Activated gamma-delta T cell (primary cell): Measurements from ENCODE around the gene FAM3C.

Experiments used
- DNase-seq: peaks from one replicate; lab custom pipeline; 2025; lab: John Stamatoyannopoulos, UW

Gene FAM3C

DNA sequence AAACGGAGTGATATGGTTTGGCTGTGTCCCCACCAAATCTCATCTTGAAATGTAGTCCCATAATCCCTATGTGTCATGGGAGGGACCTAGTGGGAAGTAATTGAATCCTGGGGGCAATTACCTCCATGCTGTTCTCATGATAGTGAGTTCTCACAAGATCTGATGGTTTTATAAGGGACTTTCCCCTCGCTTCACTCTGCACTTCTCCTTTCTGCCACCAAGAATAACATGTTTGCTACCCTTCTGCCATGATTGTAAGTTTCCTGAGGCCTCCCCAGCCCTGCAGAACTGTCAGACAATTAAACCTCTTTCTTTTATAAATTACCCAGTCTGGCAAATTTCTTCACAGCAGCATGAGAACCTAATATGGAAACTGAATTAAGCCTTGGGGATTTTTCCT, 19.1 kb downstream of the FAM3C start:
- no peak for DNase-seq

DNA sequence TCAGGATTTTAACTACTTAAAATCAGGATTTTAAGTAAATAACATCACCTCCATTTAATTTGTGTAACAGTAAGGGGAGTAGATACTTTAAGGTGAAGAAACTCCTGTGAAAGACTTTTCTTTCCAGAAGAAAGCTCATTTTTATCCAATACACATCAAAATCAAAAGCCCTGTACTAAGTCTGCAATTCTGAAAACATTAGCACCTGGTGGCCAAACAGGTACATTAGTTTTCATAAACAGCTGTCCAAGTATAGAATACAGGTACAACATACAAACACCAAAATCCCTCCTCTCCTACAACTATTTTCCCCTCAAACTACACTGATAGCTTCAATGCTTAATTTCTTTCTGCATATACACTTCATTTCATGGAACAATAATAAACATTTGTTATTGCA, 22.9 kb downstream of the FAM3C start:
- no peak for DNase-seq

DNA sequence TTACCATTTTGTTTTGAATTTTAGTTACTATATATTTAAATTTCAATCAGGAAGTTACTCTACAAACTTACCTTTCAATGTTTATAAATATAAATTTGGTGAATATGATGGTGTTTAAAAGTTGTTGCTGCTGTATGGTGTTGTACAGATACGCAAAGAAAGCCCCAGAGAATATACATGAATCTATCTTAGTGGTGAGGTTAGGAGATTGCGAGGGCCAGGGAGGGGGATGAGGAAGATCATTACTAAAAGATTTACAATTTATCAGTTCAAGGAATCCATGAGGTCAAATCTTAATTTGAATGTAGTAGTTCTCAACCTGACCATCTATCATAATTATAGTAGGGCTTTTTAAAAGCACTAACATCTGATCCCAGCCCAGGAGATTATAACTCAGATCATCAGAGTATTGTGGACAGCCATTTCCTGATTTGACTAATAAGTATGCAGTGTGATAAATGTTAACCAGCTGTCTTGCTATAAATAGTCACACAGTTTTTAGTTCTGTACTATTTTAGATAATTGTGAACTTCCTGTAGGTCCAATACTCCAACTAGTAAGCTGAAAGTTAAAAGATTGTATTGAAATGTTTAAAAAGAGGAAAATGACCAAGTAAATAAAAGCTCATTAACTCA, 23.6 kb downstream of the FAM3C start:
- DNase-seq = no peak

DNA sequence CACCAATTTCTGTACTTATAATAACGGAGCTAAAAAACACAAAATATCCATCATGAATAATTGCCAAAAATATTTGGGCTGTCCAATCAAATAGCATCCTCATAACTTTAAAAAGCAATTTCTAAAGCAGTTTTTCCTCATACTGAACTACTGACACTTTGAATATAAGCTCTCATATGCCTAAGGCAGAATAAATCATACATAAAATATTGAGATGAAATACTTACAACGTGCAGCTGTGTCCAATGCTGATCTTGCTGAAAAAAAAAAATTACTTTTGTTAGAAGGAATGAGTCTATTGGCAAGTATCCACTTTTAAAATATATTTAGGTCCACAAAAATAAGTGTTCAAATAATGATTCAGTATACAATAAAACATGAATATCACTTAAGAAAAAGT, 24.2 kb downstream of the FAM3C start:
- DNase-seq = no peak

DNA sequence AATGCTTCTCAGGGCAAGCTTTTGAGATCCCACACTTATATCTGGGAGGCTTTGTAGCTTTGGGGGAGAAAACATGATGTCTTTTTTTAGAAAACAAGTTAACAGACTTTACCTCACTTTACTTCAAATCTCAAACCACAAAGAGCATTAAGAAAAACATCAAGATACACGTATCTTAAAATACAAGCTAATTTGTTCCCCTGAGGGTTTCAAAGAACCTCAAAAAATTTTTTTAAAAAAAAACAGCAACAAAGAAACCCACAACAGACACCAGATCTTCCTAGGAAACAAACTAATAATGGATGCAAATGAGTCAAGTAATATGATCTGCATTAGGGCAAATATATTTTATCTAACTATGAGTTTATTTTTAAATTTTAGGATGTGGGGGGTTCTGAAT, 24.7 kb downstream of the FAM3C start:
- DNase-seq = no peak

DNA sequence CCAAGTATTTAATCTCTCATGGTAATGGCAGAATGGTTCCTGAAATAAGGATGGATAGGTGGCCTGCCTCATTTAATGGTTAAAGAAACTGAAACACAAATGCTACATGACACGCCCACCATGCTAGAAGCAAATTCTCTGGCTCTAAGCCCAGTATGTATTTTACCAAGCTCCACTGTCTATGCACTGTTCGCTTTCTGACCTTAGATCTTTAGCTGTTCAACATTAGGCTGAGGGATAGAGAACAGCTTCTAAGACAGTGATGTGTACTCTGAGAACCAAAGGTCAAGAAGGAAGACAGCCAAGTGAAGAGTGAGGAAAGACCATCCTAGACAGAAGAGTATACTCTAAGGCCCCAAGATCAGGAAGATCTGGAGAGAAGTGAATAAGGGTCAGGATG, 26.6 kb downstream of the FAM3C start:
- no peak for DNase-seq

DNA sequence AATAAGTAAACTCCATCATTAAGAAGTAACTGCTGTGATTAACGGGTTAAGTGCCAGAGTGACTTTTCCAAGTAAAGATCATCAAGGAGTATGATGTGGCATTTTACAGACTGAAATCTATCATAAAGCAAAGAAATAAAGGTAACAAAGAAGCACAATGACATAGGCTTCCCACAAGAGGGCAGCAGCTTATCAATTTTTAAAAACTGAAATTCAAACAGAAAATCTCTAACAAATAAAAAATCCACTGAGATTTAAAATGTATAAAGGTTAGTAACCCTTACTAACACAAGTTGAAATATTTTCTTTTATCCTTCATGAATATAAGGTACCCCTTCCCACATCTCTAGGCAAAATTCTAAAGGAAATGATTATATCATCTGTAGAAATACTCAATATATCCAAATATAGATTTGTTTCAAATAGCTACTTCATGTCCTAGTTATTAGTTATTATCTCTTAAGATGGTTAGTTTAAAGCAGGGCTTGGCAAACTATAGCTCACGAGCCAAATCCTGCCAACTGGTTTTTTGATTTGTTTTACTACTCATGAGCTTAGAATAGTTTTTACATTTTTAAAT, 29.2 kb downstream of the FAM3C start:
- DNase-seq = no peak

DNA sequence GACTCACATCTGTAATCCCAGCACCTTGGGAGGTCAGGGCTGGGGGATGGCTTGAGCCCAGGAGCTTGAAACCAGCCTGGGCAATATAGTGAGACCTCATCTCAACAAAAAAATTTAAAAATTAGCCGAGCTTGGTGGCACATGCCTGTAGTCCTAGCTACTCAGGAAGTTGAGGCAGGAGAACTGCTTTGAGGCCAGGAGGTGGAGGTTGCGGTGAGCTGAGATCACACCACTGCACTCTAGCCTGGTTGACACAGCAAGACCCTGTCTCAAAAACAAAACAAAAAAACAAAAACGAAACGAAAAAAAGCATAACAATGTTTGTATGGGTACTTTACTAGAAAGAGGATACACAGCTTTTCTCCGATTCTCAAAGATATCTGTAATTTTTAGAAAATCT, 35.5 kb downstream of the FAM3C start:
- DNase-seq = no peak

DNA sequence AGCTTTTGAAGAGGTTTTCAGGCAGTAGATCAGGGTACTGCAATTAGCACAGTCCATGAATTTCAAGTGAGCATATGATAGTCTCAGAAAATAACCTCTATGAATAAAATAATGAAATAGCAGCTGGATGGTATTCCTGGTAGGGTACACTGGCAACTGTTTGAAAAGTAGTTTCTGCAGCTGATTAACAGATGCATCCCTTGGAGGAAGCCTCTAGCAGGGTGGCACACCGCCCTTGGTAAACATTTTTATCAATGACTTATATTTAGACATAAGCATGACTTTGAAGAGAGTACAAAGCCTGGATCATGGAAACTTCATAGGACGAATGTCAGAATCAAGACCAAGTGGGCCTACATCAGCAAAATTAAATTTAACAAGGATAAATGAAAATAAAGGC, 40.5 kb downstream of the FAM3C start:
- DNase-seq = no peak

DNA sequence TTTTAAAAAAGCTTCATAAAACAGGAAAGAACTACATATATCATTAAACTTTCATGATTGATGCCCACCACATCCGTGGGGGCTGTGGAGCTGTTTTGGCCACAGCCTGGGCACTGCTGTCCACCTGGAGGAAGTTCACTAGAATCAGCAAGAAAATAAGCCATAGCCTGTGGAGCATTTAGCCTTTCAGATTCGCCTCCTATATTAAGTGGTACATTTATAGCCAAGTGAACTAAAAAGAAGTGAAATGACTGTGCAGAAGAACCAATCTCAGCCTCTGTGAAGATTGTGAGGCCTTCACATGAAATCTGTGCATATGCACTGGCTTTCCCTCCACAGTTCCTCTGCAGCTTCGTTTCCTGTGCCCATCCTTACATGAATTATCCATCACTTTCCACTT, 43.8 kb downstream of the FAM3C start:
- no peak for DNase-seq

DNA sequence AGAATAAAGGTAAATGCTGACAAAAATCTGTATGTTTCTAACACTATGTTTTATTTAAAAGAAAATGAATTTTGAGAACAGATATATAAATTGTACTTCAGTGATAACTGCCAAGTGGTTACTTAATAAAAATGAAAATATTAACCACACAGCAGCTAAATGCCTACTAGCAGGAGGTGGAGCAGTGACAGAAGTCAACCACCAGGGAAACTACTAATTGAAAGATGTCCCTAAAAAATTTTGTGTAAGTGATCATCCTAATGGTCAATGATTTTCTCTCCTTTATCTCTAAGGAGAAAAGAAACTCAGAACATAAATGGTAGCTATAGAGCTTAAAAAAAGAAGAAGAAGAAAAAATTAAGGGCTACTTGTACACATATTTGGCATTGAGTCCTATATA, 44.4 kb downstream of the FAM3C start:
- no peak for DNase-seq

DNA sequence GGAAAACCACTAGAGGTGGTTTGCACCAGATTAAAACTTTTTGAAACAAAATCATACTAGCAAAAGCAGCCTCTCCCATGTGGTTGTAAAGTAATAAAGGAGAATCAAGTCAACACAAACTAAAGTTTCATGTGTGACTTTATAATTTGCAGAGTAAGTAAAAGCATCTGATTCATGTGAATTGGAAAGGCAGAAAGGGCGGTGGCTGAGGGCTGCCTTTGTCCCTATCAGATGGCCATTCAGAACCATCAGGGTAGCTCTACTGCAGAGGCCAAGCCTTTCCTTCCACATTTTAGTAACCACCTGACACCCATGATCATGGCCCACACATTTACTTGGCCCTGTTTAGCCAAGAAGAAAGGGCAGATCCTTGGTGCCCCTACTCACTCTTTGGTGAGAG, 51.6 kb downstream of the FAM3C start:
- DNase-seq = no peak

DNA sequence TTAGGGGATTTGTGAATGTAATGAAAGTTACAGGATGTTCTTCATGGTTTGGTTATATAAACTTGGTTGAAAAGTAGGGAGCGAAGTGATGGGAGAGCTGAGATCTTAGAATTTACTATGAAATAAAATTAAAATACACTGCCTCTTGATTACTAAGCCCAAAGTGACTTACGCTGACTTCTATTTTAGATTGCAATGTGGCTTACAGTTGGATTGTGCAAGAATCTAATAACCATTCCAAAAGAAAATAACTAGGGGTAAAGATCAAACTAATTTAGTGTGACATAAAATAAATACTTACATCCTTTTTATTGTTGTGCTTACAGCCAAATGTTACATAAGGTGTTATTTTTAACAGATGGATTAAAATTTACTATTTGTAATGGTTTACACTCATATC, 52.0 kb downstream of the FAM3C start:
- no peak for DNase-seq

DNA sequence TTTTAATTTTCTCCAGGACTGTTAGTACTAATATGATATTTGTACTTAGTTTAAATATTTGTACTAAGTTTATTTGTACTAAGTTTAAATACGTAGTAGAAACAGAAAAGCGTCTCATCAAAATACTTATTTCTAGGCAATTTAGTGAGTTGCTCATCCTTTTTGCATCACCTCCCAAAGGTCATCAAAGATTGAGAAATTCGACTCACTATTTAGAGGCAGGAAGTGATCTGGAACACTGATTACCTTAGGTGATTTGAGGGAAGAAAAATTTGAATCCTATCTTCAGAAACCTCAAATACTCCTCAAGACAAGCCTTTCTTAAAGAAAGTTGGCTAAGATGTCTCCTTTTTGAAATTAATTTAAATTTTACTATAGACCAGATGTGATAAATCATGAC, 52.8 kb downstream of the FAM3C start:
- DNase-seq = no peak

DNA sequence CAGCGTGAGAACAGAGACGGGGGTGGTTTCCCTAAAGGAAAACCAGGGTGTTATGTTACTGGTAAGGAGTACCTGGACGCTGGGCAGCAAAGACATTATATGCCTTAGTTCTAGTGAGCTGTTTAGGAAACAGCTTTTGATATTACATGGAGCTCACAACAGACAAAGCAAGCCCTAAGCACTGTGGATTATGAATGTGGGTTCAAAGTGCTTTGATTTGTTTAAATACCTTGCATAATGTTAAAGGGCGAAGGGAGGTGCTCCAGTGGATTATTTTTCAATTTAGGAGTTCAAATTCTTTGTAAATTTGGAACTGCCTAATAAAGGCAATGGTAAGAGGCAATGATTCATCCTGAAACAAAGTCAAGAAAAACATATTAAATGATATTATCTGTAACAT, 53.5 kb downstream of the FAM3C start:
- DNase-seq = no peak

DNA sequence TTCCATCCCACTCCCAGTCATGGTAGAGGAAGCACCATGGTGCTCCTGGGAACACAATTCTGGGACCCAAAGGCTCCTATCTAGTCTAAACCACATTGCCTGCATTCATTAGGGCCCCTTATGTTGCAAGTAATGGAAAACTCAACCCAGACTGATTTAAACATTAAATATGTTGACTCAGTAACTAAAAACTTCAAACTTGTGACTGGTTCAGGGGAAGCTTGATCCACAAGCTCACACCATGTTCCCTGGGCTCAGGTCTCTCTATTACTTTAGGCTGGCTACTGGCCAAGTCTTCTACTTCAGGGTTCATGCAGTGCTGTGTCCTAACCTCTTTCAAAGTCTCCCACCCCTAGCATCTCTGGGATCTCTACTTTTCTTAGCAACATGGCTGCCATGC, 54.2 kb downstream of the FAM3C start:
- no peak for DNase-seq

DNA sequence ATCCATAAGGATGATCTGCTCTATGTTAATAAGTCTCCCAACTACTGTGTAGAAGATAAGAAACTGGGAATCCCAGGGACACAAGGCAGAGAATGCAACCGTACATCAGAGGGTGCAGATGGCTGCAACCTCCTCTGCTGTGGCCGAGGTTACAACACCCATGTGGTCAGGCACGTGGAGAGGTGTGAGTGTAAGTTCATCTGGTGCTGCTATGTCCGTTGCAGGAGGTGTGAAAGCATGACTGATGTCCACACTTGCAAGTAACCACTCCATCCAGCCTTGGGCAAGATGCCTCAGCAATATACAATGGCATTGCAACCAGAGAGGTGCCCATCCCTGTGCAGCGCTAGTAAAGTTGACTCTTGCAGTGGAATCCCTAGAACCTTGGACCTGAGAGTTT, 57.0 kb downstream of the FAM3C start:
- DNase-seq = no peak

DNA sequence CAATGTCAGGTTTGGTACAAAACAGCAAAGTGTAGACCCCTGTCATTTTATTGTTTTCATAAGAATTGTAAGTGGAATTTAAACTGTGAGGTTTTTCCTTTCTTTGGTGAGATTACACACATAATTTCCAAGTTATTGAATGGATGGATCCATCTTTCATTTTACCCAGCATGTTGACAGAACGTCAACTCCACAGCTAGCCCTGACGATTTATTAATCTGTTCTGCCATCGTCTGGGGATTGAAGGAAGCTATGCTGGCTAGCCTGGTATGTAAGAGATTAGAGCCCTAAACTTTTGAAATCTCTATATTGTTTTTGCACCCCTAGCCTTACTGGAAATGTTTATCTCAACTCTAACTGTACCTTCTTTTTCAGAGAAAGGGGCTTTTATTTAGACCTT, 58.7 kb downstream of the FAM3C start:
- DNase-seq = no peak

DNA sequence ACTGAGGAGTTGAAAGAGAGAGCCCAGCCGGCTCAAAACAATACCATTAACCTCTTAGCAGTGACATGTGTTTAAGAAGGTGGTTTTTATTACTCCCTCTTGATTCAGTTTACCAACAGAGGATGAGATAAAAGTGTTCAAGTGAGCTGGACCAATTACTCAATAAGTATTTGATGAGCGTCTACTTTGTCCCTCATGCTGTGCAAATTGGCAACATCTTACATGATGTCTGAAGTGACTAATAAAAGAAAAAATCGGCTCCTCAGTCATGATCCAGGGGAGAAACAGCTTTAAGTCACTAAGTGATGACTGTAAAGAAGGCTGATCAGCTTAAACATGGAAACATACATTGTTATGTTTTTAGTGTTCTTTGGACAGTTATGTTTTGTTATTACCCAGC, 59.5 kb downstream of the FAM3C start:
- DNase-seq = no peak

DNA sequence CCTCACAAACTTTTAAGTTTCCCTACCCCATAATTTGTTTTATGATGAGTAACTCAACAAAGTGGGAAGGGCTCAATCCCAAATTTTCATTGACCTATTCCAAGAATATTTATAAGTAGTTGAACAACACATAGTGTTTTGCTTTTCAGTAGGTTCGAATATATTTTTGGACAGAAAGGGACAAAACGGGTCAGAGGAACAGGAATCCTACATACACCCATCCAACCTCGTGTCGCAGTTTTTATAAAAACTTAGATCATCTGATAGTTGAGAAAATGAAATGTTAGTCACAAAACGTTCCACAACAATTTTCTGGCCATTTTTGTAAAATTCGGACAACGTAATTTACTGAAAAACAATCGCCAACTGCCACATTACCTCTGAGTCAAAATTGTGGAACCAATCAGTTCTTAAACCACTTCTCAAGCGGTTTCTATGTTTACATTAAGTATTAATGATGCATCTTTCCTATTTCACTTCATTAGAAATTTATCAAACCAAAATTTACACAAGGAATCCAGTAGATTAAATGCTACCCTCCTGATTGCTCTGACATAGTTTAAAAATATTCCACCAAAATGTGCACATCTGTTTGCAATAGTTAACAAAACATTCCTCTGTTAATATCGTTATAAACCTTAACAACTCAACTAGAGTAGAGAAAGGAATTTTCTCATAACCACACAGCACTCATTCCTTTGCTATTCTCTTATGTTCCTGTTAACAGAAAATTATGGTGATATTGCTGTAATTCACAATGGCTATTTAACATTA, 61.0 kb downstream of the FAM3C start:
- no peak for DNase-seq

DNA sequence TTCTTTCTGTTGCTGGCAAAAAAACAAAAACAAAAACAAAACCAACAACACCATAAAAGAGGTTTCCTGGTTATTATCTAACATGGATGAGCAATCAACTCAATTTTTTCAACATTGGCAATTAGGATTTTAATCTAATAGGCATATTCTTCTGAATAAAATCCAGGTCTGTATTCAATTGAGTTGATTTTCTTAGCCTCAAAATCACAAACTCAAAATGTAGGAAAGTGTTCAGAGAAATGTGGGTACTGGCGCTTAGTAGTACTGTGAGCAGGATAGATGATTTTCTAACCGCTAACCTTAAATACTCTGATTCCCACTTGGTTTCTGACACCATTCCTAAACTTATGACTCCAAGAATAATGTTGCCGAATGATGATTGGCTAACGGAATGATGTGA, 61.7 kb downstream of the FAM3C start:
- DNase-seq = no peak

DNA sequence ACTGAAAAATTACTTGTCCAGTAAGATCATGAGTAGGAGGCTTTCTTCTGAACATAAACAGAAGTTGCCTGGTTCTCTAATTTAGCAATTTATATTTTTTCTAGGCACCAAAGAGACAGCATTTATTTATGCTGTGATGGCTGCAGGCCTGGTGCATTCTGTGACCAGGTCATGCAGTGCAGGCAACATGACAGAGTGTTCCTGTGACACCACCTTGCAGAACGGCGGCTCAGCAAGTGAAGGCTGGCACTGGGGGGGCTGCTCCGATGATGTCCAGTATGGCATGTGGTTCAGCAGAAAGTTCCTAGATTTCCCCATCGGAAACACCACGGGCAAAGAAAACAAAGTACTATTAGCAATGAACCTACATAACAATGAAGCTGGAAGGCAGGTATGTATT, 64.5 kb downstream of the FAM3C start:
- no peak for DNase-seq

DNA sequence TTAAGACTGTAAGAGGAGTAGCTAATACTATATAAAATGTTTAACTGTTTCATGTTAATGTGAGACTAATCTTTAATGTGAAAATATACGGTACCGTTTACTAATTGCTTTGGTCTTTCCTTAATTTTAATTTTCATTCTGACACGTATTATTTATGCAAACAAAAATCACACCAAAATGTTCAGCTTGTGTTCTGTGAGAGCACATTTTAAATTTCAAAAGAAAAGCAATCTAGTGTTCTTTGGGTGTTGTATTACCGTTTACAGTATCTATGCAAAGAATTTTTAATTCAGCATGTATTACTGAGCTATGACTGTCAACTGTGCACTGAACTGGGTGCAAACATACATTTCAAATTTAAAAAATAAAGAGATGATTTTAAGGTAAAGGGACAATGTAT, 65.1 kb downstream of the FAM3C start:
- DNase-seq = no peak
